Stimulated activated CD4-positive, alpha-beta T cell treated with anti-CD3 and anti-CD28 coated beads, Interleukin-4, amount 100 ng/mL, for 4 hours (primary cell): Measurements from ENCODE around the gene TMEM185B.
"Not testable (repeated sequence)": the region's sequence is repeated elsewhere in the genome, so short reads cannot be mapped to it uniquely, and the experiment has no call there.

ENCODE experiments used
- DNase-seq, 2 experiments: peaks; one replicate each; pipeline ENCODE4 v3.0.0-alpha.2; 2020

TMEM185B gene

DNA sequence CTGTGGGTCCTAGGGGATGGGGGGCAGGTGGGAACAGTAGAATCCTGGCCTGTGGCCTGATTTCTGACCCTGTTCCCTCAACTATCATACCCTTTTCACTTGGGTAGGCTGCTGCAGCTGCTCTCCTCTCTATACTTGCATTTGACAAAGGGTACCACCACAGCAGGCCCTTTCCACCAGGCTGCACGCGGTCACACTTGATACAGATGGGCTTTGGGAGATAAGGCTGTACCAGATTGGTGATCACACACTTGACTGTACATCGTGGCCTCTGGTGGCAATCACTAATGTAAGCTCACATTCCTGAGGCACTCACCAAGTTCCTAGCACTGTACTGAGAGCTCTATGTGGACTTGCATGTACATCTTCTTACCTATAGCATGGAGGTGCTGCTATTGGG, 27.9 kb upstream of the TMEM185B start:
- no peak for DNase-seq

DNA sequence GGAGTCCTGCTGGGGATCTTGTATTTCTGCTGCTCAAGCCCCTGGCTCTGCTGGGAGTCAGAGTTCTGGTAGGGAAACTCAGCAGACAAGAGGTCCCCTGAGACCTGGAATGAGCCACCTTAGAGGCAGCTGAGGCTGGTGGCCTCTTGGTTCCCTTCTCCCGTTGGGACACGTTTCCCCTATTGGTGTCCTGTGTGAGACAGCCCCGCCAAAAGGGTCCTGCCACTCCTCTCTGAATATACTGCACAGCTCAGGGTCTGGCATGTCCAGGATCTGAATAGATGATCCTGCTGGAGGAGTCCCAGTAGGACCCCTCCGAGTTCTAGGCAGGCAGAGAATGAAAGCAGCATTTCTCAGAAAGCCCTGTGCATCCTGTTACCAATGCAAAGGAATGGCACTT, 27.4 kb upstream of the TMEM185B start:
- DNase-seq, result no peak

DNA sequence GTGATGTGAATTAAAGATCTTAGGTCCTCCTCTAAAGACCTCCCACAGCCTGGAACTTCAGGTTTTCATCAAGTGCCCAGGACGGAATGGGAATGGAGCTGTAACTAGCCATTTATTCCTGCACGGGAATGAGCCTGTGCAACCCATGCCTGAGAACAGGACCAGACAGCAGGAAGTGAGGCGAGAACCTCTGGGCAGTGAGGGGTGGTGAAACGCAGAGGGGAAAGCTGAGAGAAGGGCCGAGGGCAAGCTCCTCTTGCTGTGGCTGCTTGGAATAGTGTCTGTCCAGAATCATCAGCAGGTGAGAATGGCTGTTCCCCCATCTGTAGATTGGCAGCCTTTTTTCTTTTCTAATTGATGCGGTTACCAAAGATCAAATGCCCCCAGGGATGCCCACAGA, 24.7 kb upstream of the TMEM185B start:
- no peak for DNase-seq

DNA sequence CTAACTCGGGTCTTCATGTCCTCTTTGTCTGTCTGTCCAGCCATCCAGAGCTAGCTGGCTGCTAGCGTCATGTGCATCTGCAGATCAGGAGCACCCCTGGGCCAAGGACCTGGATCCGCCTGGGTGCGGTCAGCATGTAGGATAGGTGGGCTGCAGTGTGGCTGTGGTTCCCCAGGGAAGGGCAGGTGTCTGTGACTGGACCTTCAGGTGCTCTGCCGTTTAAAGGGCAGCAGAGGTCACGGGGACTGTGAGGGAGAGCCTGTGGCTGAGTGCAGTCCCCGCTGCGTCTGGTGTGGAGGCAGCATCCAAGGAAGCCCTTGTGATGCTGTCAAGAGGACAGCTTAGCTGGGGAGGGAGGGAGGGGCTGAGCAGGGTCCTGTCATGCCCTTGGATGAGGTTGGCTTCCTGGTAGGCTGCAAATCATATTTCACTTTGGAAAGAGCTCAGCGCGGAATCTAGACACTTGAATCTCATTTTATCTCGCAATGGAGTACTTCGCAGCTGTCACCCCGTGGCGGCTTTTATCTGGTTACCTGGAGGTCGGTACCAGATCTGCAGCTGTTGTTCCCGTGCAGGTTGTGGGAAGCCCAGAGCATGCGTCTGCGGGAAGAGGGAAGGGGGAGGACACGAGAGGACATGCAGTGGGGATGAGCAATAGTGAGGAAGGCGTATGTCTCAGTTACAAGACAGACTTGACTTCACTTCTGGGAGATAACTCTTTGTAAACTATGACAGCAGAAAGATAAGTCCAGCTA, 23.5 kb upstream of the TMEM185B start:
- DNase-seq, result no peak

DNA sequence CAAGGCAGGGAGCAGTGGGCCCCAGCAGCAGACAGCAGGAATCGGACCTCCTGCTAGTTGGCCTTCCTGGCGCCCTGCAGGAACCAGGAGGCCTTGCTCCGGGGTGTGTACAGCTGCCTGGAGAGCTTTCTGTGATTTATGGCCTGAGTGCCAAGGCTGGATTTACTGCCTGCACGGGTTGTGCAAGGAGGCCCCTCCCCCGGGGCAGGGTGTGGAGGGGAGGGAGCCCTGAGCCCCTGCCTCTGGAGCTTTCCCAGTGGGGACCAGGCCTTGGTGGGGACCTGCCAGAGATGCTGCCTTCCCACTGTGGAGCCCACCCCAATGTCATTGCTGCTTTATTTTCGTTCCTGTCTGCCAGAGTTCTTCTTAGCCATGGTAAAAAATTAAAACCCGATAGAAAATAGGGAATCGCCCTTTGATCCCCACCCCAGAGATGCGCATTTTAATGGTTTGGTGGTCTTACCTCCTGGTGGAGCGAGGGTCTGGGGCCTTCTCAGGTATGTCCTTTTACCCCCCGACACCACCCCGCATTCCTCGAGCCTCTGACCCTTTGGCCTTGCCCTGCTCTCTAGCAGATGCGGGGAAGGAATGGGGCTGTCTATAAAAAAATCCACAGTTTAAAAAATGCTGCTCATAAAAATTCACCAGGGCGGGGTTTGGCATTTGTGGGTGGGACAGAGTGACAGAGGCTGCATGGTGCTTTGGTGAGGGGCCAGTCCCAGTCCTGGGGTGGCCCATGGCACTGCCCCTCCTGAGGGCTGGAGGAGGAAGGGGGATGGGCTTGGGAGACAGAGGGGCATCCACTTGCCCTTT, 22.5 kb upstream of the TMEM185B start:
- DNase-seq, result no peak

DNA sequence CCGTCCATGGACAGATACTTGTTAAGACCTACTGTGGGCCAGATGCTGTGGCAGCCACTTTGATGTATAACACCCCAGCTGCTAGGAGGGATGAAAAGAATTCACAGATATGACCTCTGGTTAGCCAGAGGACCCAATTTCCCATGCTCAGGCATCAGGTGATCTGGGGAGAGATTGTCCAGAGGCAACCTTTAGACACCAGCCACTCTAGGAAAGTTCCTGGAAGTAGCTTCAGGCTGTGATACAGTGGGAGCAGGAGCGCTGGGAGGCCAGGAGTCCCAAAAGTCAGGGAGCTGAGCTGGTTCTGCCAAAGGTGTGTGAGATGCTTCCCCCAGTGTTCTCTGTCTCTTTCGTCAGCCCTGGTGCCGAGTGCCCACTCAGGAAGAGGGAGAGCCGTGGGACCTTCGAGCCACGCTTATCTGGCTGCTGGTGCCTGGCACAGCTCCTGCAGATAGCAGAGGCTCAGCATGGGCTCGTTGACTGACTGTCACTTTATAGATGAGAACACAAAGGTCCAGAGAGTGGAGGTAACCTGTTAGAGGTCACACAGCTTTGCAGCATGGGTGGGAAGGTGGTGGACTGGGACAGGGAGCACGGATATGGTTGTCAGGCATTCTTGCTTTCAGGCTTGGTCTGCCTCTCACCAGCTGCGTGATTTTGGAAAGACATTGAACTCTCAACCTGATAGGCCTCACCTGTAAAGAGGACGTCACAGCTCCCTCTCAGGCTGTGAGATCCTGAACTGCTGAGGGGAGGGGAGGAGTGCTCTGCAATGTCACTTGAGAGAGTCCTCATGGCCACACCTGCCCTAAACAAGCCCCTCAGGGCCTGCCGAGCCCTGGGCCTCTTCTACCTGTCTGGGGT, 21.7 kb upstream of the TMEM185B start:
- DNase-seq, result no peak

DNA sequence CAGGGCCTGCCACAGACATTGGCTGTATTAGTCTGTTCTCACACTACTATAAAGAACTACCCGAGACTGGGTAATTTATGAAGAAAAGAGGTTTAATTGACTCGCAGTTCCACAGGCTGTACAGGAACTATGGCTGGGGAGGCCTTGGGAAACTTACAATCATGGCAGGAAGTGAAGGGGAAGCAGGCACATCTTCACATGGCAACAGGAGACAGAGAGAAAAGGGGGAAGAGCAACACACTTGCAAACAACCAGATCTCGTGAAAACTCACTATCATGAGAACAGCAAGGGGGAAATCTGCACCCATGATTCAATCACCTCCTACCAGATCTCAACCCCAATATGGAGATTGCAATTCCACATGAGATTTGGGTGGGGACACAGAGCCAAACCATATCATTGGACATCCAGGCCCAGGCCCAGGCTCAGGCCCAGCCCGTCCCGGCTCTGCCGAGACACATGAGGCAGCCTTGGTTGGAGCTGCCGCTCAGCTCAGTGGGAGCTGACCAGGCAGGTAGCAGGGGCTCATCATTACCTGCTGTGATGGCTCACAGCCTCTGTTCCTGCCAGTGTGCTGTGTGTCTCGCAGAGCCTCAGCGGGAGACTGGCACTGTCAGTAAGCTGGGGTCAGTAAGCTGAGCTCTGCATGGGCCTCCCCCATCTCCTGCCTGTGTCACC, 20.8 kb upstream of the TMEM185B start:
- DNase-seq, result no peak

DNA sequence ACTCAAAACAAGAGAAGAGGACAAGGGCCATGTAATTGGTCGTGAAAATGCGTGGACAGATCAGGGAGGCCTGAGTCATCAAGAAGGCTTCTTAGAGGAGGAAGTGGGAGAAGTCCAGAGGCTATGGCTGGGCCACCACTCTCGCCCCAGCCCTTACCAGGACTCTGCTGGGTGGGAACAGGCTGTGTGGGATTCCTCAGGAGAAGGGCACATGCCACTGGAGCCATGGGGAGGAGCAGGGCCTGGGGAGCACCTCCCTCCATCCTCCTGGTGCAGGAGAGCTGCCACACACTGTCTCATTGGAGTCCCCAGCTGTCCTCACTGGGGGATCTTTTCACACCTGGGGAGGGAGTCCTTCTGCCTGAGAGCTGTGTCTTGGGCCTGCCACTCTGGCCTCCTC, 20.0 kb upstream of the TMEM185B start:
- DNase-seq, result no peak

DNA sequence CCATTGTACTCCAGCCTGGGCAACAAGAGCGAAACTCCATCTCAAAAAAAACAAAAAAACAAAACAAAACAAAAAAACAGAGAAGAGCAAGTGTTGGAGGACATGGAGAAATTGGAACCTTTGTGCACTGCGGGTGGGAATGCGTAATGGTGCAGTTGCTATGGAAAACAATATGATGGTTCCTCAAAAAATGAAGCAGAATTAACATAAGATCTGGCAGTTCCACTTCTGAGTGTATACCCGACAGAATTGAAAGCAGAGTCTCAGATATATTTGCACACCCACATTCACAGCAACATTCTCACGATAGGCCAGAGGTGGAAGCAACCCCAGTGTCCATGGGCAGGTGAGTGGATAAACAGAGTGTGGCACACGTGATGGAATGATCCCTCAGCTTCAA, 18.5 kb upstream of the TMEM185B start:
- DNase-seq, result no peak

DNA sequence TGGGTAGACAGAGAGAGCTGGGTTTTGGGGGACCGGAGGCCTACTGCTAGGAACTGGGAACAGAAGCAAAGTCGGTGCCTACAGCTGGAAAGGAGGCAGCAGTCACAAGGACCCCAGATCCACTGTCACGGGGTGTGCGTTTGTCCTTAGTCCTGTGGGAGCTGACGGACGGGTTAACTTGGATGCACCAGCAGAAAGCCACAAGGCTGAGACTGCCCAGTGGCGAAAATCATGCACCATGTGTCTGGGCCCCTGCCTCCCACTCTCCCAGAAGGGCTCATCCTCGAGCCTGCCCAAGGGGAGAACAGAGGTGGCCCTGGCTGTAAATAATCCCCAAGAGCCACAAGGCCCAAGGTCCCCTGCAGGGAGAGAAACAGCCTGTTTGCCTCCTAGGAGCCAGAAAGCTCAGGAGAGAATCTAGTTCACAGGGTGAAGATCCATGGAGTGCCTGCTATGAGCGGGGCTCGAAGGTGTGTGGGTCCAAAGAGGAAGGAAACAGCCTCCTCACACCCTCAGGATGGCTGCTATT, 17.8 kb upstream of the TMEM185B start:
- DNase-seq, result no peak

DNA sequence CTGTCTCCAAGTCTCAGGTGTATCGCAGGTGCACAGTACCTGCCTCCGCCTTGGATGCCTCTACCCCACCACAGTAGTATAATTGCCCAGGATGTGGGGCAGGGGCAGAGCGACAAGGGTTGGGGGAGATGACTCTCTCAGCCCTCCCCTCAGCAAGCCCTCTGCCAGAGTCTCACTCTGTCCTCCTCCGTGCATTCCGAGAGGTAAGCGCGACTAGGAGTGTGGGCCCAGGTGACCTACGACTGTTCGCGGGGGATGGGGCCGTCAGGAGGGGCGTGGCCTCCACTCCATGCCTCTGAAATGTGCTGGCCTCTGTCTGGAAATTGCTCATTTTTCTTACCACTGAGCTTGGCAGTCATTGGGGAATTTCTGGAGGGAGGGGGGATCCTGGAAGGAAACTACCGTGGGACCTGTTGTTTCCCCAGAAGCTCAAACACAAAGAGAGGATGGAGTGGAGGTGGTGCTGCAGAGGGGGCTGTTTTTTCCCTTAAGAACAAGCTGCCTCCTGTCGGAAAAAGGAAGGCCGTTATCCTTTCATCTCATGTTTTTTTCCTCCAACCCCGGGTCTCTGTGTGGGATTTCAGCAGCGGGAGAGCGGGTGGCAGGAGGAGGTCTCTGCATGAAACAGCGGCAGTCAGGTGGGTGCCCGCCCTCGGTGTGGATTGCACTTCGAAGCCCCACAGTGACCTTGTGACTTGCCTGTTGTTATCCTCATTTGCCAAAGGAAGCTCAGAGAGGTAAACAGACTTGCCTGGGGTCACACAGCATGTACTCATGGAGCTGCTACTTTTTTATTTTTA, 16.5 kb upstream of the TMEM185B start:
- no peak for DNase-seq

DNA sequence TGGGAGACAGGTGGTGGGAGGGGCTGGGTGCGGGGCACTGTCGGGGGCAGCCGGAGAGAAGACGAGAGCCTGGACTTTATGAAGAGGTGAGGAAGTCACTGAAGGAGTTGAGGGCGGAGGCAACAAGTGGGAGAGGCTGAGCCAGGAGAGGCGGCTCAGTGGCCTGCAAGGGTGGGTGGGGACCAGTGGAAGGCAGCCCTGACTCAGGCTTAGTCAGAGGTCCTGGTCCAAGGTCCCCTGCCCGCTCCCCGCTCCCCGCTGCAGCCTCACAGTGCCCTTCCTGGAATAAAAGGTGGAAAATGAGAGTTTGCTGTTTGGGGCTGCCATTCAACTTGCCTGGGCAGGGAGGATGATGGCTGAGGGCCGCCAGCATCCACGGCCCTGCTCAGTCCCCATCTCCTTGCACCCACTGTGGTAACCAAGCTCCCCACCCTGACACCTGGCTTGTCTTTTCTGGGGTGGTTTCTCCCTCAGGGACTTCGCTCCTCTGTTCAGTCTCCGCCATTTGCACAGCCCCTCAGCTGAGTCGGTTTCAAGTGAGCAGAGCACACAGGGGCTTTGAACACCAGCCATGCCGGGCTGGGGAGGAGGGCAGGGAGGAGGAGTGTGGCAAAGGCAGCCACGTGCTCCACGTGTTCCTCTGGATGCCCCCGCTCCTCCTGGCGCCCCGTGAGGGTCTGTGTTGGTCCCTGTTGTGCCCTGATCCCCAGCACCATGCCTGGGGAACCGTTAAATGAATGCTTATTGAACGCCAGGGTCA, 15.7 kb upstream of the TMEM185B start:
- DNase-seq, result no peak

DNA sequence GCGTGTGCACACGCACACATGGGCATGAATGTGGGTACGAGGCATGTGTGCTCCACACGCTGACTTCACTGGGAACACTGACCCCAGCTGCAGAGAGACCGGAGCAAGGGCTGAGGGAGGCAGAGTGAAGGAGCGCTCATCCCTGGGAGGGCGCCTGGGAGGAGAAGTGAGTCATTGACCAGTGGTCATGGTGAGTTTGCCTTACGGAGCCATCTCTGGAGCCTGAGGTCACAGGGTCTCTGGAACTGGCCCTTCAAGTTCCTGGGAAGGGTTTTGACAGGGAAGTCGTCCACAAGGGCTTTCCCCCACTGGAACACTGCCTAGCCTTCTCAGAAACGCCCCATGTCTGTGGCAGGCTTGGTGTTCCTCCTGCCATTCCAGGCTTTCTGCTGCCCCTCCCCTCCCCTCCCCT, 14.3 kb upstream of the TMEM185B start:
- DNase-seq, result no peak

DNA sequence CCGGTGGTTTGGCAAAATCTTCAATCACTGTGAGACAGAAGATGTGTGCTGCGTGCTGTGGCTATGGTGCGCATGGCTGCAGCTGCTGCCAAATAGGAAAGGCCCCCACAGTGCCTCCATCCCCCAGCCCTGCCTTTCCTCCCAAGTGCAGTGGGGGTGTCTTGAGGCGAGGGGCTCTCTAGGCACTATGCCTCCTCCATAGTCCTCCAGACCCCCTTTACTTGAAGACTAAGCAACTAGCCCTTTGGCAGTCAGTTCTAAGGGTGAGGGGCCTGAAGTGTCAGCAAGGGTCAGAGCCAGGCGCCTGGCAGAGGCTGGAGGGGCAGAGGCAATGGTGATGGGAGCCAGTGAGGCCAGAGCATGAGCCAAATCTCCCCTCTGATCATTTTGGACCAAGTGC, 13.6 kb upstream of the TMEM185B start:
- DNase-seq, result no peak

DNA sequence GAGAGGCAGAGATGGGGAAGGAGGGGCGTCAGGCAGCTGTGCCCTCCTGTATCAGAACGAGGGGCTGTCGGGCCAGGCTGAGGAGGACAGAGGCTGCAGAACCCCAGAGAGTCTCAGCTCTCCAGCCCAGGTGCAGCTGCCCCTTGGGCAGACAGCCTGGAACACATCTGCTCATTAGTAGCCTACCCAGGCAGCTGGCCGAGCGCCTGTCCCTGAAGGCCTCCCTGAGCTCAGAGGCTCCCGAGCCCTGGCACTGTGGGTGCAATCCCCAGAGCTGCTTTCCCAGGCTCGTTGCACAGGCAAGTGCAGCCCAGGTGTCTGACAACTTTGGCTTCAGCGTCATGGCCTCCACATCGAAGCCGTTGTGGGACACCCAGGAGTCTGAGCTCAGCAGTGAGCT, 13.1 kb upstream of the TMEM185B start:
- no peak for DNase-seq

DNA sequence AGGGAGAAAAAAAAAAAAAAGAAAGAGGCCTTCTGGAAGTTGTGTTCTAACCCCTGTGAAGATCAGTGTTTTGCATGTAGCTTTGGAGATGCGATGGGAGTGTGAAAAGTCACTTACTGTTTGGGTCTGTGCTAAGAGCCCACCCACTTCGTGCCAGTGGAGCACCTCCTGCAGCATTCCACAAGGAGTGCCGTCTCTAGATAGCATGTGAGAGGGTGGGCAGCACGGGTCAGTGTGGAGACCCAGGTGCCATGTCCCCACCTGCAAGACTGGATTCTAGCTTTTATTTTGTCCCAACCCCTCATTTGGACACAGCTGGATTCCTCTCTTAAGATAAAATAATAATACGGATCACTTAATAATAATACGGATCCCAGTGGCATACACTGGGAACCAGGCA, 12.5 kb upstream of the TMEM185B start:
- no peak for DNase-seq

DNA sequence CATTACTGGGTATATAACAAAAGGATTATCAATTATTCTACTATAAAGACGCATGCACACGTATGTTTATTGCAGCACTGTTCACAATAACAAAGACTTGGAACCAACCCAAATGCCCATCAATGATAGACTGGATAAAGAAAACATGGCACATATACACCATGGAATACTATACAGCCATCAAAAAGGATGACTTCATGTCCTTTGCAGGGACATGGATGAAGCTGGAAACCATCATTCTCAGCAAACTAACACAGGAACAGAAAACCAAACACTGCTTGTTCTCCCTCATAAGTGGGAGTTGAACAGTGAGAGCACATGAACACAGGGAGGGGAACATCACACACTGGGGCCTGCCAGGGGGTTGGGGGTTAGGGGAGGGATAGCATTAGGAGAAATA, 12.0 kb upstream of the TMEM185B start:
- DNase-seq, result not testable (repeated sequence)

DNA sequence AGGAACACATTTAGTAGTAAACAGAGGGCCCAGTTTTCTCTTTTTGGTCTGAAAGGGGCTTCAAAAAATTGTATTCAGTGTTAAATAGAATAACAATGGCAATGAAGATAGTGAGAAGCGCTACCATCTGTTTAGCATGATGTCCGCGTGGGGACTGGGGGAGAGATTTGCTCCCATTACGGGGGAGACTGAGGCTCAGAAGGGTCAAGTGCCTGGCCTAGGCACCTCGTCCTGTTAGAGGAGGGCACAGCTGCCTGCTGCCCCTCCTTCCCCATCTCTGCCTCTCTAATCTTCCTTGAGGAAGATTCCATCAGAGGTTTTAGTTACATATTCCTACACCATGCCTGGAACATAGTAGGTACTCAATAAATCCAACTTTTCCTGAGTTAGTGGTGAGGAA, 10.1 kb upstream of the TMEM185B start:
- DNase-seq, result no peak

DNA sequence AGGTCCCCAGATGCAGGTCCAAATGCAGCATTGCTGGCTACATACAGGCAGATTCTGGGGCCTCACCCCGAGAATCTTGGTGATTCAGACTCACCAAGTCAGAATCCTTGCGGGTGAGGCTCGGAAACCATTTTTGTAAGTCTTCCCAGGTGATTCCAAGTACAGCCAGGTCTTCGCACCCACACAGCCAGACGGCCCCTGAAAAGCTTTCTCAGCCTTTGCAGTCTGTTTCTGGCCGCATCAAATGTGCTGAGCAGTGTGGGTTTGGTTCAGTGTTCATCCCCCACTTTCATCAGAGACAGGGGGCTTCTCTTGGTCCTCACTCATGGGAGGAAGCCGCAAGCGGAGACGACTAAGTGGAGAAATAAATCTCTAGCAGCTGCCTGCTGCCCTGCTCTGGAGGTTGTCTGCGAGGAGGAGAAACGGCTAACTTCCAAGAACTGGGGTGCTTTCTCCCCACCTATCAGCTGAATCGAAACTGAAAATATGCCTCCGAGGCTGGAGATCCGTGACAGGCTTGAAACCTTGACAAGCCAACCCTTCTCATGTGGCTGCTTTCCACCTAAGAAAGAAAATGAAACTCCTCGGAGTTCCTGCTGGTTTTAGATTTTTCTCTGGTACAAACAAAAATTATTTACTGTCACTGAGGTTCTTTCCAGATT, 8.9 kb upstream of the TMEM185B start:
- peak; percentile 40 to 84 for DNase-seq

DNA sequence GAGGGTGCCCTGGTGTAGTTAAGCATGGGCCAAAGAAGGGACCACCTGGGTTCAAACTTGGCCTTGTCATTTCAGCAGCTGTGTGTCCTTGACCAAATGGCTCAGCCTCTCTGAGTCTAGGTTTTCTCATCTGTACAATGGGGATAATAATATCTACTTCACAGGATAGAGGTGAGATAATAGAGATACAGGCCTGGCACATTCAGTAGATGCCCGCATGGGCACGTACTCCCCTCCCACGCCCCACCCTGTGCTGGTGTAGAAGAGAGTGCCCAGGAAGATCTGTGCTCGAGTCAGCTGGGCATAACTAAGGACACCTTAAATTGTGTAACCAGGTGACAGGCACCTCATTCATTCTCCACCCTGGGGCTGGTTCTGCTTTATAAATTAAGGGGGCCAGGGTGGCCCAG, 8.4 kb upstream of the TMEM185B start:
- peak; percentile 24 to 68 for DNase-seq
